ENCODE results near the gene CARD9.

CARD9 gene

DNA sequence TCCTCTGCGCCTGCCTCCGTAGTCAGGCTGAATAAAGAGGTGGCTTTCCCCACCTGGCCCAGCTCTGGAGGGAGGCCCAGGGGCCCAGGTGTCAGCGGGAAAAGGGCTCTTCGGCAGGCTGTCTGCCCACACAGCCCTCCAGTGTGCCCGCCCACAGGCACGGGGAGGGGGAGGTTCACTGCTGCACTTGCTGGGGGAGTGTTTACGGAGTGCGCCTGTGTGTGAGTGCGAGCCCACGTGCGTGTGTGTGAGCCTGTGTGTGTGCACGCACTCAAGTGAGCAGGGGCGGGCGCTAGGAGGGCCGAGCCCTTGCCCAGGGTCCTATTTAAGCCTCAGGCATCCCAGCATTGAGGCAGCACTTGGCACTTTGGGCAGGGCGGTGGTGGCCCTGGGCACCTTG, 20.8 kb downstream of the CARD9 start:
- TF ChIP-seq, protein P1, sequence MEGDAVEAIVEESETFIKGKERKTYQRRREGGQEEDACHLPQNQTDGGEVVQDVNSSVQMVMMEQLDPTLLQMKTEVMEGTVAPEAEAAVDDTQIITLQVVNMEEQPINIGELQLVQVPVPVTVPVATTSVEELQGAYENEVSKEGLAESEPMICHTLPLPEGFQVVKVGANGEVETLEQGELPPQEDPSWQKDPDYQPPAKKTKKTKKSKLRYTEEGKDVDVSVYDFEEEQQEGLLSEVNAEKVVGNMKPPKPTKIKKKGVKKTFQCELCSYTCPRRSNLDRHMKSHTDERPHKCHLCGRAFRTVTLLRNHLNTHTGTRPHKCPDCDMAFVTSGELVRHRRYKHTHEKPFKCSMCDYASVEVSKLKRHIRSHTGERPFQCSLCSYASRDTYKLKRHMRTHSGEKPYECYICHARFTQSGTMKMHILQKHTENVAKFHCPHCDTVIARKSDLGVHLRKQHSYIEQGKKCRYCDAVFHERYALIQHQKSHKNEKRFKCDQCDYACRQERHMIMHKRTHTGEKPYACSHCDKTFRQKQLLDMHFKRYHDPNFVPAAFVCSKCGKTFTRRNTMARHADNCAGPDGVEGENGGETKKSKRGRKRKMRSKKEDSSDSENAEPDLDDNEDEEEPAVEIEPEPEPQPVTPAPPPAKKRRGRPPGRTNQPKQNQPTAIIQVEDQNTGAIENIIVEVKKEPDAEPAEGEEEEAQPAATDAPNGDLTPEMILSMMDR (IDR thresholded peaks at IDR 0.05), result no peak

DNA sequence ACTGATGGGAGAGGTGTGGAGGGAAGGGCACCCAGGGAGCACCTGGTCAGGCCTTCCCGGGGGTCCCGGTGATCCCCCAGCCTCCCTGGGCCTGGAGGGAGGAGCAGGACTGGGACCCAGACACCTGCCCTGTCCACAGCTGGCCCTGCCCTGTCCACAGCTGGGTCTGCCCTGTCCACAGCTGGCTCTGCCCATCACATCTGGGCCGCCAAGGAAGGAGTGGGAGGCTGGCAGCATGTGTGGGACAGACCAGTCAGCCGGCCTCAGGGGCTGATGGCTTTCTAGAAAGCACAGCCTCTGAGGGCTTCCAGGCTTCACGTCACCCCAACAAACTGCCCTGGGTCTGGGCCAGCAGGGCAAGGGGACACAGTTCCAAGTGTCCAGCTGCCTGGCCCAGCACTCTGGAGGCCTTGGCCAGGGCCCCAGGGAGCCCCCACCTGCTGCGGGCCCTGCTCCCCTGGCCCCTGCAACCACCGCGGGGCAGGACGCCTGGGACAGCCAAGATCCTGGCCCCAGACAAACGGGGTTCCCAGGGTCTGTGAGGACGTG, 22.1 kb downstream of the CARD9 start:
- TF ChIP-seq, protein P1 (IDR thresholded peaks at IDR 0.05), result no peak

DNA sequence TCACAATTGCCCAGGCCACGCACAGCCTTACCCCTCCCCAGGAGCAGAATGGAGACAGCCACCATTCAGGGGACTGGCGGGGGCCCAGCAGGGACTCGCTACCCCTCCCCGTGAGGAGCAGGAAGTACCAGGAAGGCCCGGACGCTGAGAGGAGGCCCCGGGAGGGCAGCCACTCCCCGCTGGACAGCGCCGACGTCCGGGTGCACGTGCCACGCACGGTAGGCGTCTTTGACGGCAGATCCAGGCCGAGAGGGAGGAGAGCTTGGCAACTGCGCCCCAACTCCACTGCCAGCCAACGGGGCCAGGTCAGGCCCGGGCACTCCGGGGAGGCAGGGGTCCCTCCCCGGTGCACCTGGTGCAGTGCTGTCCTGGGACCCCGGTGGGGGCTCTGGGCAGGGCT, 23.9 kb downstream of the CARD9 start:
- TF ChIP-seq, protein P1 (IDR thresholded peaks at IDR 0.05), result no peak

DNA sequence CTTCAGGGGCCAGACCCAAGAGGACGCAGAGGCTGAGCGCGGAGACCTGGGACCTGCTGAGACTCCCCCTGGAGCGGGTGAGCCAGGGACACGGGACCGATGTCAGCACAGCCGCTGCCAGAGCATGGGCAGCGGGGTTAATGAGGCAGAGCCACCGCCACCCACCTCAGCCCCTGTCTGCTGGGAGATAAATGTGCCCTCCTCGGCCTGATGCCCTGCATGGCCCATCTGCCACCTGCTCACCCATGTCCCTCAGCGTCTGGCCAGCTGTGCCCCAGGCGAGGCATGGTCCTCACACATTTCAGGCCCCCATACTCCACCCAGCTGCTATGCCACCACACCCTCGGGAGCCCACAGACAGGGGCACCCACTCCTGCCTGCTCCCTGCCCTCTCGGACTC, 24.8 kb downstream of the CARD9 start:
- TF ChIP-seq, protein P1 (IDR thresholded peaks at IDR 0.05), result no peak

DNA sequence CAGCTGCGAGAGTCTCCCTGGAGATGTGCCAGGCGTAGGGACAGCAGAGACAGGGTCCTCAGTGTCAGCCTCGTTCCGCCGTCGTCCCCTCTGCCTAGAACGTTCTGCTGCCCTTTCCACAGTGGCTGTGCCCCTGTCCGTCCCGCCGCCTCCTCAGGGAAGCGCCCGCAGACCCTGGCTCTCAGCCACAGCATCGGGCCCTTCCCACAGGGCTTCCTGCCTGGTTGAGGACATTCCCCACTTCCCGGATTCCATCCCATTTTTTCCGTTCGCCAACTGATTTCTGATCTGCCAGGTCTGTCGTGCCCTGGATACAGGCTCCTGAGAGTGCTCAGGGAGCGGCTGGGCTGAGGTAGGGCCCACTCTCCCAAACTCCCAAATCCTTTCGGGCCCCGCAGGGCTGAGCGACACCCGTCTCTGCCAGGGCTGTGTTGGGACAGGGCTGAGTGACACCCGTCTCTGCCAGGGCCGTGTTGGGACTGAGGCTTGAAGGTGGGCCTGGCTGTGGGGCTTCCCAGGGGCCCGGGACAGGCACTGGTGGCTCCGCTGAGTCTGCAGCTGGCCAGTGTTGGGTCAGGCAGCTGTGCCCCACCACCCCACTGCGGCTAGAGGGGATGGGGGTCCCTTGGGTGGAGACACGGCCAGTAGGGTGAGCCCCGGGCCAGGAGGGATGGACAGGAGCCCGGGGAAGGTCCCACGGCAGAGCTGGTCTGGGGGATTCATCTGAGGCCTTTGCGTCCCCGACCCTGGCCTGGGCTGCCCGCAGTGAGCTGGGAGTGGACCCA, 25.8 kb downstream of the CARD9 start:
- TF ChIP-seq, protein P1 (IDR thresholded peaks at IDR 0.05), result no peak

GRCh38 chr9:136346927-136347465, 26.5 kb downstream of the CARD9 start:
- TF ChIP-seq, protein P1 (IDR thresholded peaks at IDR 0.05), result no peak

DNA sequence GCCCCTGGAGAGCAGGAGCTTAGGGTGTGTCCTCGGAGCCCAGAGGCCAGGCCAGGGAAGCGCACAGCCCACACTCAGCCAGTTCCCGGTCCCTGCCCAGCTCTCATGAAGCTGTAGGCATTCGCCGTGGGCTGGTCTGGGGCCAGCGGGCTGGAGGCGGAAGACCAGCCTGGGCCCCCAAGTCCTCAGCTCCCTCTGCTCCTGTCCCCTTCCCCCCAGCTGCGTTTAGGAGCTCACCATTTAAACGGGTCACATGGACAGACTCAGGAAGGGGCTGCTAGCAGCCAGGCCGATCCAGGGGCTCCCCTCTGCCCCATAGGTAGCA, 27.4 kb downstream of the CARD9 start:
- TF ChIP-seq, protein P1 (IDR thresholded peaks at IDR 0.05), result no peak
